DMS53 (cell line): ENCODE results near the gene STXBP6.
"Not testable (repeated sequence)": the region's sequence is repeated elsewhere in the genome, so short reads cannot be mapped to it uniquely, and the experiment has no call there.

Source experiments
- DNase-seq: peaks from one replicate; lab custom pipeline; 2025; lab: John Stamatoyannopoulos, UW

The STXBP6 gene

GRCh38 chr14:24802236-24802635 lies 247.7 kb downstream of the STXBP6 start:
- DNase-seq: no peak

GRCh38 chr14:24801024-24801423 lies 248.9 kb downstream of the STXBP6 start:
- DNase-seq: no peak

GRCh38 chr14:24798911-24799462 lies 251.0 kb downstream of the STXBP6 start:
- DNase-seq: peak; percentile 7

- no peak for DNase-seq
Measured at GRCh38 chr14:24795406-24795805, 254.5 kb downstream of the STXBP6 start.

GRCh38 chr14:24794644-24795305 lies 255.2 kb downstream of the STXBP6 start:
- no peak for DNase-seq

GRCh38 chr14:24790196-24790595 lies 259.8 kb downstream of the STXBP6 start:
- no peak for DNase-seq

- no peak for DNase-seq
Measured at GRCh38 chr14:24789378-24789884, 260.5 kb downstream of the STXBP6 start.

- DNase-seq: no peak
Measured at GRCh38 chr14:24785698-24786097, 264.2 kb downstream of the STXBP6 start.

GRCh38 chr14:24784981-24785380 lies 265.0 kb downstream of the STXBP6 start:
- peak; percentile 79 for DNase-seq

GRCh38 chr14:24783791-24784190 lies 266.2 kb downstream of the STXBP6 start:
- no peak for DNase-seq

- DNase-seq: no peak
Measured at GRCh38 chr14:24780281-24780680, 269.7 kb downstream of the STXBP6 start.

- no peak for DNase-seq
Measured at GRCh38 chr14:24777678-24778077, 272.3 kb downstream of the STXBP6 start.

GRCh38 chr14:24775950-24776349 lies 274.0 kb downstream of the STXBP6 start:
- DNase-seq: no peak

GRCh38 chr14:24774187-24774915 lies 275.6 kb downstream of the STXBP6 start:
- DNase-seq: no peak

GRCh38 chr14:24773564-24773963 lies 276.4 kb downstream of the STXBP6 start:
- DNase-seq: not testable (repeated sequence)

GRCh38 chr14:24766434-24766833 lies 283.5 kb downstream of the STXBP6 start:
- no peak for DNase-seq

- no peak for DNase-seq
Measured at GRCh38 chr14:24761141-24761540, 288.8 kb downstream of the STXBP6 start.
